NK-92 (cell line): ENCODE measurements around the gene FBXL3.

ENCODE experiments used
- DNase-seq: peaks from one replicate; lab custom pipeline; 2025; ENCODE audit not compliant: unreplicated experiment; lab: John Stamatoyannopoulos, UW

The FBXL3 gene

GRCh38 chr13:77026861-77027621, at the start of gene FBXL3:
TSS of gene FBXL3 (minus strand) at chr13:77027159. CDS start at chr13:77021860, 5,299 bp downstream.
- peak; percentile 11 for DNase-seq

- no peak for DNase-seq
These were observed 40.6 kb upstream of the FBXL3 start for GRCh38 chr13:77067519-77067918.

GRCh38 chr13:77065461-77066147, 38.6 kb upstream of the FBXL3 start:
- no peak for DNase-seq

- no peak for DNase-seq
These were observed 35.1 kb upstream of the FBXL3 start for GRCh38 chr13:77062097-77062496.

GRCh38 chr13:77061362-77061761, 34.4 kb upstream of the FBXL3 start:
- no peak for DNase-seq

- no peak for DNase-seq
These were observed 29.9 kb upstream of the FBXL3 start for GRCh38 chr13:77056886-77057285.

GRCh38 chr13:77056382-77056781, 29.4 kb upstream of the FBXL3 start:
- no peak for DNase-seq

GRCh38 chr13:77055158-77055557, 28.2 kb upstream of the FBXL3 start:
- no peak for DNase-seq

- DNase-seq: no peak
These were observed 26.2 kb upstream of the FBXL3 start for GRCh38 chr13:77053192-77053591.

- no peak for DNase-seq
These were observed 21.7 kb upstream of the FBXL3 start for GRCh38 chr13:77048681-77049080.

GRCh38 chr13:77047649-77048343, 20.8 kb upstream of the FBXL3 start:
- DNase-seq: no peak

- no peak for DNase-seq
These were observed 15.7 kb upstream of the FBXL3 start for GRCh38 chr13:77042566-77043177.

- DNase-seq: no peak
These were observed 13.9 kb upstream of the FBXL3 start for GRCh38 chr13:77040835-77041234.

GRCh38 chr13:77040076-77040475, 13.1 kb upstream of the FBXL3 start:
- DNase-seq: no peak

GRCh38 chr13:77038907-77039480, 12.0 kb upstream of the FBXL3 start:
- no peak for DNase-seq

GRCh38 chr13:77036279-77036678, 9.3 kb upstream of the FBXL3 start:
- DNase-seq: no peak

- DNase-seq: no peak
These were observed 7.9 kb upstream of the FBXL3 start for GRCh38 chr13:77034881-77035280.

GRCh38 chr13:77033717-77034302, 6.9 kb upstream of the FBXL3 start:
- DNase-seq: no peak

- DNase-seq: no peak
These were observed 4.8 kb upstream of the FBXL3 start for GRCh38 chr13:77031656-77032243.

GRCh38 chr13:77029436-77029835, 2.5 kb upstream of the FBXL3 start:
- no peak for DNase-seq
